SU-DHL-6 (cell line): Measurements from ENCODE around the gene TOE1.
A peak's percentile ranks its signal among the peaks of the same experiment; 100 is the strongest.
"Not testable (repeated sequence)": the region's sequence is repeated elsewhere in the genome, so short reads cannot be mapped to it uniquely, and the experiment has no call there.

Source experiments
- H2AFZ ChIP-seq: fragments of 200-600 bp; sonication (generic); 2 replicates; pipeline ENCODE4 v1.6.1; 2014; ENCODE audit warnings: low read depth, mild to moderate bottlenecking, moderate library complexity, mixed read lengths, antibody characterized with exemption, low read length; ENCODE audit not compliant: severe bottlenecking
- H3F3A ChIP-seq: fragments of 200-600 bp; shearing (Covaris generic); 2 replicates; pipeline ENCODE4 v1.6.0; 2016; ENCODE audit warnings: antibody characterized with exemption, mild to moderate bottlenecking; ENCODE audit not compliant: insufficient read depth
- H3K27ac ChIP-seq: fragments of 200-600 bp; sonication (generic); 2 replicates; pipeline ENCODE4 v1.5.1; 2016; ENCODE audit warnings: low read depth, mild to moderate bottlenecking, low read length, moderate library complexity, mixed read lengths
- H3K27me3 ChIP-seq: fragments of 200-600 bp; sonication (generic), shearing (Covaris generic); 2 replicates; pipeline ENCODE4 v1.6.0; 2014; ENCODE audit warnings: mild to moderate bottlenecking, low read length
- H3K36me3 ChIP-seq: fragments of 200-600 bp; sonication (generic); 2 replicates; pipeline ENCODE4 v1.6.1; 2014; ENCODE audit warnings: mild to moderate bottlenecking, low read length, mixed read lengths
- H3K4me2 ChIP-seq: fragments of 300-600, 200-600 bp; shearing (Covaris generic), sonication (generic); 2 replicates; pipeline ENCODE4 v1.6.0; 2014; ENCODE audit warnings: low read length, low read depth, mild to moderate bottlenecking; ENCODE audit not compliant: poor library complexity, severe bottlenecking
- H3K4me3 ChIP-seq: fragments of 200-600 bp; sonication (generic); 2 replicates; pipeline ENCODE4 v1.5.1; 2014; ENCODE audit warnings: antibody characterized with exemption, low read length, mild to moderate bottlenecking, mixed read lengths; ENCODE audit not compliant: insufficient read depth, poor library complexity, severe bottlenecking
- H3K79me2 ChIP-seq: fragments of 200-600 bp; sonication (generic); 2 replicates; pipeline ENCODE4 v1.6.1; 2014; ENCODE audit warnings: mild to moderate bottlenecking, low read length, moderate library complexity; ENCODE audit not compliant: insufficient read depth
- H3K9ac ChIP-seq: fragments of 200-600 bp; sonication (generic); 2 replicates; pipeline ENCODE4 v1.7.0; 2014; ENCODE audit warnings: mild to moderate bottlenecking, low read length
- H3K9me2 ChIP-seq: fragments of 200-600 bp; sonication (generic); replicated peaks from 2 replicates; pipeline ENCODE4 v1.6.1; 2014; ENCODE audit warnings: low read length; ENCODE audit not compliant: insufficient read depth
- H3K9me3 ChIP-seq: fragments of 200-600 bp; sonication (generic); 2 replicates; pipeline ENCODE4 v1.6.1; 2014; ENCODE audit warnings: low read length, mixed read lengths; ENCODE audit not compliant: insufficient read depth
- H4K20me1 ChIP-seq: fragments of 200-600 bp; sonication (generic); 2 replicates; pipeline ENCODE4 v1.6.1; 2014; ENCODE audit warnings: low read depth, mild to moderate bottlenecking, antibody characterized with exemption, low read length, moderate library complexity, mixed read lengths
- EZH2phosphoT487 ChIP-seq: fragments of 200-600 bp; sonication (generic), shearing (Covaris generic); conservative IDR thresholded peaks from 2 replicates; pipeline ENCODE4 v1.6.1; 2018; ENCODE audit warnings: mild to moderate bottlenecking, antibody characterized with exemption, low read length, moderate library complexity, mixed read lengths
- TF ChIP-seq, protein P1 (sequence below): fragments of 200-600 bp; sonication (generic); IDR thresholded peaks from one replicate; pipeline ENCODE4 v1.5.1; 2017; ENCODE audit warnings: antibody characterized with exemption, mild to moderate bottlenecking, low read length, moderate library complexity; ENCODE audit not compliant: insufficient read depth, poor library complexity, severe bottlenecking

The TOE1 gene

DNA sequence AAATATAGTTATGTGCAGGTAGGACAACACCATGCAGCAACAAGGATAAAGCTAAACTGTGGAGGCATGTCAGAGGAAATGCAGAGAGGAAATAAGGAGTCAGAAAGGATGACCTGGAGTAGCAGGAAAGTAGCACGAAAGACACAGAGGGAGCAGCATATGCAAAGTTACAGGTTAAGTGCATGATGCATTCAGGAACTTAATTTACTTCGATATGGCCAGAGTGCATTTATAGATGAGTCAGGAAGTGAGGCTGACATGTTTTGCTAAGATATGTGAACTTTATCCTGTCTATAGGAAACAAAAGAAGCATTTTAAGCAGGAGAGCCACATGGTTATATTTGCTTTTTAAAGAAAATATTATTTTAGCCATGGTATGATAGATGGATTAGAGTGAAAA, 15.7 kb downstream of the TOE1 start:
- H3K4me2 ChIP-seq: no peak overlapping the region

DNA sequence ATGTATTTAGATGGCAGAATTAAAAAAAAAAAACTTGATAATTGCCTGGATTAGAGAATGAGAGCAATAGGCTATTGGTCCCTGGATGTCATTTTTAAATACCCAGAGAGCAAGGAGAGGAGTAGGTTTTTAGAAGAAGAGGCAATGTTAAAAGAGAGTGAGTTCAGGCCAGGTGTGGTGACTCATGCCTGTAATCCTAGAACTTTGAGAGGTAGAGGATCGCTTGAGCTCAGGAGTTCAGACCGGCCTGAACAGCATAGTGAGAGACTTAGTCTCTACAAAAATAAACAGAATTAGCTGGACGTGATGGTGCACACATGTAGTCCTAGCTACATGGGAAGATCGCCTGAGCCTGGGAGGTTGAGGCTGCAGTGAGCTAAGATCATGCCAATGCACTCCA, 16.2 kb downstream of the TOE1 start:
- no peaks in the 10 kb centered on the region for H3F3A ChIP-seq

More for the DNA sequence above, 15.7 kb downstream of the TOE1 start:
- Histone ChIP-seq H3F3A (no peaks in the 10 kb centered on the region), H3K27ac (no peak overlapping the region), H3K79me2 (no peaks in the 10 kb centered on the region), H3K9ac (no peak overlapping the region), H2AFZ (no peak overlapping the region), H4K20me1 (no peaks in the 10 kb centered on the region), H3K4me3 (no peak overlapping the region), H3K27me3 (no peaks in the 10 kb centered on the region), H3K9me3 (no peaks in the 10 kb centered on the region), H3K36me3 (no peaks in the 10 kb centered on the region), H3K9me2 (no peaks in the 10 kb centered on the region)
- TF ChIP-seq EZH2phosphoT487: no peak
- TF ChIP-seq, protein P1, sequence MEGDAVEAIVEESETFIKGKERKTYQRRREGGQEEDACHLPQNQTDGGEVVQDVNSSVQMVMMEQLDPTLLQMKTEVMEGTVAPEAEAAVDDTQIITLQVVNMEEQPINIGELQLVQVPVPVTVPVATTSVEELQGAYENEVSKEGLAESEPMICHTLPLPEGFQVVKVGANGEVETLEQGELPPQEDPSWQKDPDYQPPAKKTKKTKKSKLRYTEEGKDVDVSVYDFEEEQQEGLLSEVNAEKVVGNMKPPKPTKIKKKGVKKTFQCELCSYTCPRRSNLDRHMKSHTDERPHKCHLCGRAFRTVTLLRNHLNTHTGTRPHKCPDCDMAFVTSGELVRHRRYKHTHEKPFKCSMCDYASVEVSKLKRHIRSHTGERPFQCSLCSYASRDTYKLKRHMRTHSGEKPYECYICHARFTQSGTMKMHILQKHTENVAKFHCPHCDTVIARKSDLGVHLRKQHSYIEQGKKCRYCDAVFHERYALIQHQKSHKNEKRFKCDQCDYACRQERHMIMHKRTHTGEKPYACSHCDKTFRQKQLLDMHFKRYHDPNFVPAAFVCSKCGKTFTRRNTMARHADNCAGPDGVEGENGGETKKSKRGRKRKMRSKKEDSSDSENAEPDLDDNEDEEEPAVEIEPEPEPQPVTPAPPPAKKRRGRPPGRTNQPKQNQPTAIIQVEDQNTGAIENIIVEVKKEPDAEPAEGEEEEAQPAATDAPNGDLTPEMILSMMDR: no peak

DNA sequence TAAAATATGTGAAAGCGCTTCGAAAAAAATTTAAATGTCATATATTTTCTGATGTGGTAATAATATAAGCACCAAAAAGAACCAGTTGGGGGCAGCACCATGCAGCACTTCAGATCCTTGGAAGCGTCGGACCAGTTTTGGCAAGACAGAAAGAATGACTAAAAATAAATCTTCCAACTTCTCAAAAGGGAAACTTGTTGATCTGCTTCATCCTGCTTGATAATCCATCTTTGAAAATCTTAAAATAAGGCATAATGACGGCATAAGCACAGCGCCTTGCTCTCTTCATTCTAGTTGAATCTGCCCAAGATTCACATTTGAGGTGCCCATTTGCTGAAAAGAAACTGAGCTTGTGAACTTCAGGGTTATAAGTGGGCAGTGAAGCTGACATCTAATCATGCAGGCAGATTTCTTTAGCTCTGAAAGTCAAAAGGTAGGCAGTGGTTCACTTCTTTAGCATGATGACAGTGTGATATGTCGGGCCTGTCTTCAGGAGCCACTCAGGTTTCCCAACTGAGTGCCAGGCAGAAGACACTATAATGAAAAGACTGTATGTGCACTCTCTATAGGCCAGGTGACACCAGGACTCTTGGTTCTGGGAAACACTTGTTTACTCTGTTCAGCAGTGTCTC, 20.0 kb downstream of the TOE1 start:
- no peak overlapping the region for H3K27ac ChIP-seq
- no peaks in the 10 kb centered on the region for H3K79me2 ChIP-seq
- no peaks in the 10 kb centered on the region for H3K9me2 ChIP-seq
- H3K27me3 ChIP-seq: no peaks in the 10 kb centered on the region
- H3F3A ChIP-seq: no peaks in the 10 kb centered on the region
- H3K9me3 ChIP-seq: no peaks in the 10 kb centered on the region
- H2AFZ ChIP-seq: peak overlapping the region; percentile 61
- H4K20me1 ChIP-seq: no peaks in the 10 kb centered on the region
- peak overlapping the region; percentile 24 for H3K4me2 ChIP-seq
- H3K36me3 ChIP-seq: no peaks in the 10 kb centered on the region
- no peak overlapping the region for H3K9ac ChIP-seq
- no peak overlapping the region for H3K4me3 ChIP-seq
- TF ChIP-seq EZH2phosphoT487: no peak
- TF ChIP-seq, protein P1: peak; percentile 52

More for the DNA sequence above, 16.2 kb downstream of the TOE1 start:
- H3K27me3 ChIP-seq: no peaks in the 10 kb centered on the region
- no peak overlapping the region for H3K4me3 ChIP-seq
- H3K9ac ChIP-seq: no peak overlapping the region
- no peaks in the 10 kb centered on the region for H3K36me3 ChIP-seq
- TF ChIP-seq, protein P1: no peak
- TF ChIP-seq EZH2phosphoT487: no peak
- H4K20me1 ChIP-seq: no peaks in the 10 kb centered on the region
- H3K9me3 ChIP-seq: no peaks in the 10 kb centered on the region
- no peak overlapping the region for H3K4me2 ChIP-seq
- no peak overlapping the region for H2AFZ ChIP-seq
- no peaks in the 10 kb centered on the region for H3K9me2 ChIP-seq
- no peak overlapping the region for H3K27ac ChIP-seq
- H3K79me2 ChIP-seq: no peaks in the 10 kb centered on the region

DNA sequence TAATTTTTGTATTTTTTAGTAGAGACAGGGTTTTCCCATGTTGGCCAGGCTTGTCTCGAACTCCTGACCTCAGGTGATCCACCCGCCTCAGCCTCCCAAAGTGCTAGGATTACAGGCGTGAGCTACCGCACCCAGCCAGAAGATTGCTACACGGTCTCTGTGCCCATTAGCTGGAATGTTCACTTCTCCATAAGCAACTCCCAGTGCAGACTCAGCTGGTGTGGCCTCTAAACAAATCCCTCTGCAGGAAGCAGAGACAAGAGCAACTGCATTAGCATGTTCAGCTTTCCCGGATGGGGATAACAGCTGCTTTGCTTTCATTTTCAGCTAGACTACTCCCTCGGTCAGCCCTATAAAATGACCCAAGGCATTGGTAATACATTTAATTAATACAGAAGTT, 21.0 kb downstream of the TOE1 start:
- H3K79me2 ChIP-seq, H3K9ac ChIP-seq: not testable (repeated sequence)

More for the DNA sequence above, 21.0 kb downstream of the TOE1 start:
- not testable (repeated sequence) for H3K4me2 ChIP-seq, H3K9me2 ChIP-seq, H3F3A ChIP-seq, H3K27ac ChIP-seq, H3K36me3 ChIP-seq, H3K9me3 ChIP-seq, H2AFZ ChIP-seq, H3K27me3 ChIP-seq, H3K4me3 ChIP-seq, H4K20me1 ChIP-seq
